HG03571 (cell line): ENCODE measurements around the gene QSOX1.

ENCODE experiments used
- ATAC-seq: cut with Tn5 transposase; IDR thresholded peaks from one replicate; pipeline ENCODE4 v1.9.1; 2021; ENCODE audit not compliant: unreplicated experiment

The QSOX1 gene

GRCh38 chr1:180231936-180232335, 77.3 kb downstream of the QSOX1 start:
- ATAC-seq = no peak

GRCh38 chr1:180232521-180233043, 77.9 kb downstream of the QSOX1 start:
- no peak for ATAC-seq

GRCh38 chr1:180233191-180234011, 78.7 kb downstream of the QSOX1 start:
- ATAC-seq = no peak

- ATAC-seq = no peak
Observed at GRCh38 chr1:180234369-180235076, 79.9 kb downstream of the QSOX1 start.

- no peak for ATAC-seq
Observed at GRCh38 chr1:180235077-180235501, 80.4 kb downstream of the QSOX1 start.

GRCh38 chr1:180235502-180236239, 81.0 kb downstream of the QSOX1 start:
- no peak for ATAC-seq

GRCh38 chr1:180236698-180237509, 82.2 kb downstream of the QSOX1 start:
- no peak for ATAC-seq

- no peak for ATAC-seq
Observed at GRCh38 chr1:180237869-180238476, 83.3 kb downstream of the QSOX1 start.

- ATAC-seq = no peak
Observed at GRCh38 chr1:180238675-180239074, 84.0 kb downstream of the QSOX1 start.

- ATAC-seq = no peak
Observed at GRCh38 chr1:180239145-180240096, 84.8 kb downstream of the QSOX1 start.

- no peak for ATAC-seq
Observed at GRCh38 chr1:180241716-180242544, 87.3 kb downstream of the QSOX1 start.

- no peak for ATAC-seq
Observed at GRCh38 chr1:180243517-180244221, 89.0 kb downstream of the QSOX1 start.

- no peak for ATAC-seq
Observed at GRCh38 chr1:180244840-180245239, 90.2 kb downstream of the QSOX1 start.

GRCh38 chr1:180246579-180246978, 91.9 kb downstream of the QSOX1 start:
- no peak for ATAC-seq

GRCh38 chr1:180247061-180247460, 92.4 kb downstream of the QSOX1 start:
- ATAC-seq = no peak

- no peak for ATAC-seq
Observed at GRCh38 chr1:180247580-180247979, 92.9 kb downstream of the QSOX1 start.

GRCh38 chr1:180248176-180248575, 93.5 kb downstream of the QSOX1 start:
- ATAC-seq = no peak
